Measurements from ENCODE around the gene UBE3C. TPM values are rescaled to one million over a fixed set of nuclear protein-coding genes. Genes with fewer than 3 reads are reported as not detected.
A peak's percentile ranks its signal among the peaks of the same experiment; 100 is the strongest.

UBE3C gene
- total and polyA plus RNA-seq, 2 of the 13 experiments (the other 11 are each of a cell fraction or from before 2014, with no cell fraction given) = 27.0 to 48.2 TPM

- TF ChIP-seq LCORL (IDR thresholded peaks at IDR 0.05) (no peak), LCORL (CRISPR knock-in tag; IDR thresholded peaks at IDR 0.05) (0 out of 2 replicates have a peak, but pooled peaks have one; percentile 30), AKNA (CRISPR knock-in tag; IDR thresholded peaks at IDR 0.05; ENCODE audit: borderline replicate concordance) (no peak), ZNF432 (CRISPR knock-in tag; IDR thresholded peaks at IDR 0.05; ENCODE audit: borderline replicate concordance) (no peak), MIER3 (CRISPR knock-in tag; IDR thresholded peaks at IDR 0.05; ENCODE audit: borderline replicate concordance) (no peak), PAXIP1 (CRISPR knock-in tag; conservative IDR thresholded peaks at IDR 0.05) (peak; percentile 54), CCAR2 (optimal IDR thresholded peaks at IDR 0.05; ENCODE audit: low read depth, low read length) (no peak), FOXA1 (IDR thresholded peaks at IDR 0.05) (no peak), FOXA1 (CRISPR knock-in tag; IDR thresholded peaks at IDR 0.05) (no peak), AGO2 (optimal IDR thresholded peaks at IDR 0.05; ENCODE audit: low read depth, low read length) (no peak), YY1 (IDR thresholded peaks at IDR 0.05; ENCODE audit: insufficient read depth, insufficient replicate concordance, low read depth, low read length) (peak; percentile 46), NKX3-1 (CRISPR knock-in tag; IDR thresholded peaks at IDR 0.05) (no peak), ZNF670 (CRISPR knock-in tag; IDR thresholded peaks at IDR 0.05; ENCODE audit: borderline replicate concordance) (no peak), MBD4 (IDR thresholded peaks at IDR 0.05; ENCODE audit: borderline replicate concordance, low read length) (no peak), REPIN1 (CRISPR knock-in tag; IDR thresholded peaks at IDR 0.05; ENCODE audit: borderline replicate concordance, low read depth) (no peak), EEA1 (CRISPR knock-in tag; IDR thresholded peaks at IDR 0.05; ENCODE audit: borderline replicate concordance) (no peak), HHEX (CRISPR knock-in tag; IDR thresholded peaks at IDR 0.05) (no peak), ZNF619 (CRISPR knock-in tag; IDR thresholded peaks at IDR 0.05) (no peak), NFIB (CRISPR knock-in tag; IDR thresholded peaks at IDR 0.05; ENCODE audit: borderline replicate concordance) (no peak), ATF5 (CRISPR knock-in tag; IDR thresholded peaks at IDR 0.05; ENCODE audit: low read depth) (no peak), ZNF484 (CRISPR knock-in tag; IDR thresholded peaks at IDR 0.05; ENCODE audit: borderline replicate concordance, low read depth) (no peak), ZNF468 (CRISPR knock-in tag; IDR thresholded peaks at IDR 0.05) (no peak), ZNF331 (CRISPR knock-in tag; IDR thresholded peaks at IDR 0.05) (peak; percentile 64), ZNF430 (CRISPR knock-in tag; IDR thresholded peaks at IDR 0.05) (no peak)
These were observed 12.2 kb downstream of the UBE3C start (continued) for GRCh38 chr7:157150882-157151281.

All from HepG2 (cell line).